H9 (cell line): ENCODE results near the gene ACSL6. TPM values are rescaled to one million over a fixed set of nuclear protein-coding genes. Genes with fewer than 3 reads are reported as not detected.

Experiments
- DNase-seq: peaks from one replicate; pipeline ENCODE4 v3.0.0-alpha.2; 2017
- H2AFZ ChIP-seq: one replicate; pipeline ENCODE4 v1.6.1; 2013; ENCODE audit warnings: mild to moderate bottlenecking, low read length, control low read depth, moderate library complexity
- H2AK5ac ChIP-seq: 2 replicates; pipeline ENCODE4 v1.6.1; 2013; ENCODE audit warnings: low read length, control low read depth, mixed read lengths; ENCODE audit not compliant: insufficient read length
- H2BK120ac ChIP-seq: one replicate; pipeline ENCODE4 v1.6.1; 2013; ENCODE audit warnings: low read depth, mild to moderate bottlenecking, low read length, control low read depth, inconsistent platforms; ENCODE audit not compliant: poor library complexity, severe bottlenecking
- H2BK12ac ChIP-seq: 2 replicates; pipeline ENCODE4 v1.6.1; 2013; ENCODE audit warnings: low read length, control low read depth, mixed read lengths, low read depth; ENCODE audit not compliant: insufficient read length
- H2BK15ac ChIP-seq: 2 replicates; pipeline ENCODE4 v1.6.1; 2013; ENCODE audit warnings: low read depth, low read length, control low read depth
- H2BK20ac ChIP-seq: one replicate; pipeline ENCODE4 v1.6.1; 2013; ENCODE audit warnings: low read depth, mild to moderate bottlenecking, low read length, control low read depth, inconsistent platforms; ENCODE audit not compliant: poor library complexity, severe bottlenecking
- H2BK5ac ChIP-seq: 2 replicates; pipeline ENCODE4 v1.6.1; 2013; ENCODE audit warnings: low read length, control low read depth, mixed read lengths; ENCODE audit not compliant: insufficient read length
- H3K14ac ChIP-seq: 2 replicates; pipeline ENCODE4 v1.6.1; 2013; ENCODE audit warnings: low read length, control low read depth; ENCODE audit not compliant: insufficient read depth
- H3K18ac ChIP-seq: 2 replicates; pipeline ENCODE4 v1.6.1; 2013; ENCODE audit warnings: low read depth, mild to moderate bottlenecking, mixed read lengths, low read length, control low read depth; ENCODE audit not compliant: insufficient read length
- H3K23ac ChIP-seq: 2 replicates; pipeline ENCODE4 v1.6.1; 2013; ENCODE audit warnings: low read length, control low read depth, mixed read lengths, low read depth; ENCODE audit not compliant: insufficient read length
- H3K23me2 ChIP-seq: 2 replicates; pipeline ENCODE4 v1.6.1; 2013; ENCODE audit warnings: low read depth, mild to moderate bottlenecking, mixed read lengths, low read length, control low read depth; ENCODE audit not compliant: insufficient read length, poor library complexity, severe bottlenecking
- H3K27ac ChIP-seq: 2 replicates; pipeline ENCODE4 v1.5.1; 2013; ENCODE audit warnings: low read length, control low read depth, mixed read lengths, low read depth; ENCODE audit not compliant: insufficient read length
- H3K27me3 ChIP-seq: 2 replicates; pipeline ENCODE4 v1.6.1; 2013; ENCODE audit warnings: low read length, control low read depth, inconsistent platforms; ENCODE audit not compliant: insufficient read depth
- H3K4ac ChIP-seq: 2 replicates; pipeline ENCODE4 v1.6.1; 2013; ENCODE audit warnings: low read depth, mild to moderate bottlenecking, control low read depth, inconsistent platforms, low read length, moderate library complexity
- H3K4me1 ChIP-seq: 2 replicates; pipeline ENCODE4 v1.6.1; 2013; ENCODE audit warnings: low read length, control low read depth, inconsistent platforms; ENCODE audit not compliant: insufficient read depth
- H3K4me2 ChIP-seq: 2 replicates; pipeline ENCODE4 v1.6.1; 2013; ENCODE audit warnings: low read length, control low read depth, mixed read lengths; ENCODE audit not compliant: insufficient read length, insufficient read depth
- H3K56ac ChIP-seq: 2 replicates; pipeline ENCODE4 v1.6.1; 2013; ENCODE audit warnings: low read depth, mild to moderate bottlenecking, mixed read lengths, low read length, control low read depth; ENCODE audit not compliant: insufficient read length
- H3K79me1 ChIP-seq: 2 replicates; pipeline ENCODE4 v1.6.1; 2013; ENCODE audit warnings: low read depth, mild to moderate bottlenecking, moderate library complexity, low read length, control low read depth, inconsistent platforms; ENCODE audit not compliant: insufficient read depth, poor library complexity, severe bottlenecking
- H3K79me2 ChIP-seq: 2 replicates; pipeline ENCODE4 v1.6.1; 2013; ENCODE audit warnings: low read length, control low read depth, inconsistent platforms; ENCODE audit not compliant: insufficient read depth
- H3K9ac ChIP-seq: 2 replicates; pipeline ENCODE4 v1.6.1; 2013; ENCODE audit warnings: low read length, control low read depth, mixed read lengths; ENCODE audit not compliant: insufficient read length; ENCODE audit errors: extremely low read depth
- H3K9me3 ChIP-seq: one replicate; pipeline ENCODE4 v1.6.1; 2013; ENCODE audit warnings: low read depth, low read length, inconsistent platforms; ENCODE audit not compliant: control insufficient read depth
- H3T11ph ChIP-seq: one replicate; pipeline ENCODE4 v1.6.1; 2013; ENCODE audit warnings: mild to moderate bottlenecking, low read length, control low read depth, inconsistent platforms
- H4K20me1 ChIP-seq: one replicate; pipeline ENCODE4 v1.6.1; 2013; ENCODE audit not compliant: control insufficient read depth, insufficient read length, insufficient read depth
- H4K5ac ChIP-seq: 2 replicates; pipeline ENCODE4 v1.6.1; 2013; ENCODE audit warnings: low read depth, mild to moderate bottlenecking, mixed read lengths, low read length, control low read depth; ENCODE audit not compliant: insufficient read length
- H4K8ac ChIP-seq: replicated peaks from 2 replicates; pipeline ENCODE4 v1.6.1; 2013; ENCODE audit warnings: low read length, control low read depth, mixed read lengths, low read depth; ENCODE audit not compliant: insufficient read length
- H4K91ac ChIP-seq: 2 replicates; pipeline ENCODE4 v1.6.1; 2013; ENCODE audit warnings: low read depth, mild to moderate bottlenecking, moderate library complexity, mixed read lengths, low read length, control low read depth; ENCODE audit not compliant: insufficient read length
- H3K27ac Mint-ChIP-seq, 3 experiments: 2 replicates in 2 of 3; 3 replicates in 1 of 3; pipeline ENCODE4 v1.8.0; 2020 to 2021; ENCODE audit warnings: mixed read lengths in 3 of 3, mild to moderate bottlenecking in 1 of 3, moderate library complexity in 1 of 3
- H3K27me3 Mint-ChIP-seq: 2 replicates; pipeline ENCODE4 v1.8.0; 2021; ENCODE audit warnings: low read depth, mild to moderate bottlenecking, moderate library complexity, mixed read lengths
- H3K36me3 Mint-ChIP-seq, 3 experiments: 2 replicates in 2 of 3; 3 replicates in 1 of 3; pipeline ENCODE4 v1.8.0; 2020 to 2021; ENCODE audit warnings: low read depth in 3 of 3, mixed read lengths in 3 of 3; ENCODE audit not compliant: insufficient read depth in 1 of 3
- H3K4me1 Mint-ChIP-seq, 2 experiments: 2 replicates each; pipeline ENCODE4 v1.8.0; 2020; ENCODE audit warnings: mixed read lengths in 2 of 2
- H3K4me3 Mint-ChIP-seq, 2 experiments: 2 replicates in 1 of 2; 3 replicates in 1 of 2; pipeline ENCODE4 v1.8.0; 2020 to 2021; ENCODE audit warnings: mild to moderate bottlenecking in 2 of 2, mixed read lengths in 2 of 2, moderate library complexity in 1 of 2
- H3K9me3 Mint-ChIP-seq, 2 experiments: 2 replicates in 1 of 2; 3 replicates in 1 of 2; pipeline ENCODE4 v1.8.0; 2020; ENCODE audit warnings: mild to moderate bottlenecking in 2 of 2, mixed read lengths in 2 of 2, moderate library complexity in 1 of 2
- CTCF ChIP-seq: fragments of 200-600 bp; sonication (generic); conservative IDR thresholded peaks from 3 replicates; pipeline ENCODE4 v1.8.0; 2021; ENCODE audit warnings: antibody characterized with exemption, mild to moderate bottlenecking
- WGBS: extraction: QIAGEN DNeasy Blood & Tissue Kit; methylation state at CpG from one replicate; pipeline ENCODE4 v1.1.7; 2013; ENCODE audit warnings: missing lambda C conversion rate, low lambda C conversion rate, mixed read lengths; ENCODE audit not compliant: insufficient read length; ENCODE audit errors: extremely low coverage; 5-methylcytosine and 5-hydroxymethylcytosine counted together
- total RNA-seq: library from RNA; stranded (reverse); gene quantifications from 2 replicates; pipeline ENCODE4 v1.2.1, GENCODE V29; 2021

Gene ACSL6
- total RNA-seq, 1 experiment from 2014 or later: 1.6 TPM

GRCh38 chr5:131926168-131926567 is 85.3 kb downstream of the ACSL6 start:
- no peak overlapping the region for H2BK12ac ChIP-seq
- no peak overlapping the region for H3K56ac ChIP-seq
- no peak for TF ChIP-seq CTCF
- peaks cover 3 to 10% (median 3%) of the 10 kb centered on the region in 3 experiments; a peak in 5 of 7 replicates for H3K36me3 Mint-ChIP-seq
- H4K5ac ChIP-seq: no peak overlapping the region
- H3K9ac ChIP-seq: no peak overlapping the region
- H3K23me2 ChIP-seq: no peaks in the 10 kb centered on the region
- H3K27ac Mint-ChIP-seq: no peak overlapping the region
- H4K91ac ChIP-seq: no peak overlapping the region
- peaks cover 34 to 38% of the 10 kb centered on the region in 2 experiments for H3K9me3 Mint-ChIP-seq
- no peak overlapping the region for H3K4ac ChIP-seq
- H3K79me2 ChIP-seq: no peaks in the 10 kb centered on the region
- H2AFZ ChIP-seq: no peak overlapping the region
- DNase-seq: no peak
- no peaks in the 10 kb centered on the region; the same call in 1 of the 2 replicates for H3K27me3 Mint-ChIP-seq
- no peak overlapping the region for H3K18ac ChIP-seq
- no peaks in the 10 kb centered on the region for H4K20me1 ChIP-seq
- no peak overlapping the region for H3K27ac ChIP-seq
- H2BK5ac ChIP-seq: no peak overlapping the region
- WGBS: no CpG with 5 or more reads among the region's 3 CpGs
- no peak overlapping the region for H2AK5ac ChIP-seq
- H3K14ac ChIP-seq: no peak overlapping the region
- H4K8ac ChIP-seq: no peak overlapping the region
- H2BK15ac ChIP-seq: no peak overlapping the region
- no peak overlapping the region for H3K4me3 Mint-ChIP-seq
- H3K79me1 ChIP-seq: no peaks in the 10 kb centered on the region
- H3K23ac ChIP-seq: no peak overlapping the region
- no peaks in the 10 kb centered on the region for H3K9me3 ChIP-seq
- no peak overlapping the region for H2BK120ac ChIP-seq
- H3T11ph ChIP-seq: no peak overlapping the region
- no peak overlapping the region for H2BK20ac ChIP-seq
- H3K4me1 ChIP-seq: no peaks in the 10 kb centered on the region
- no peak overlapping the region for H3K4me2 ChIP-seq
- H3K27me3 ChIP-seq: no peaks in the 10 kb centered on the region
- H3K4me1 Mint-ChIP-seq: no peaks in the 10 kb centered on the region
